IMR-90 (cell line): ENCODE results near the gene MYL4. TPM values are rescaled to one million over a fixed set of nuclear protein-coding genes. Genes with fewer than 3 reads are reported as not detected.

Experiments
- ATAC-seq: fragments of 200-7000 bp; cut with Tn5 transposase; 2 replicates; pipeline ENCODE4 v1.9.1; 2020; ENCODE audit warnings: low read depth, mild to moderate bottlenecking, moderate library complexity
- BruUV-seq: library from RNA; stranded (reverse); fragments of 400-500 nt; replicated peaks from 2 replicates; lab custom pipeline; 2021; lab: Mats Ljungman, UMichigan
- CTCF ChIA-PET: fragments of 300-600 bp; formaldehyde crosslinking; extraction: SDS; loops from one replicate; lab custom pipeline; 2021; ENCODE audit warnings: antibody characterized with exemption; lab: Yijun Ruan, JAX
- POLR2A ChIA-PET: fragments of 300-600 bp; sonication (Branson Sonifier 250); formaldehyde crosslinking; loops from one replicate; lab custom pipeline; 2022; ENCODE audit warnings: antibody characterized with exemption; ENCODE audit not compliant: unreplicated experiment; lab: Charles Lee
- DNase-seq: peaks from one replicate; pipeline ENCODE4 v3.0.0; 2013
- H2AFZ ChIP-seq: replicated peaks from 2 replicates; pipeline ENCODE3; 2013; ENCODE audit warnings: low read length, mild to moderate bottlenecking; ENCODE audit not compliant: poor library complexity
- H2AK5ac ChIP-seq: 2 replicates; pipeline ENCODE4 v1.6.1; 2013; ENCODE audit warnings: low read depth, low read length, inconsistent platforms
- H2AK9ac ChIP-seq: replicated peaks from 2 replicates; pipeline ENCODE3; 2013; ENCODE audit warnings: mild to moderate bottlenecking, low read depth, low read length, moderate library complexity; ENCODE audit not compliant: poor library complexity
- H2BK120ac ChIP-seq: 2 replicates; pipeline ENCODE4 v1.6.1; 2013; ENCODE audit warnings: low read depth, low read length, inconsistent platforms
- H2BK15ac ChIP-seq: 3 replicates; pipeline ENCODE4 v1.6.1; 2013; ENCODE audit warnings: low read depth, low read length, inconsistent platforms
- H2BK20ac ChIP-seq: 2 replicates; pipeline ENCODE4 v1.6.1; 2013; ENCODE audit warnings: low read depth, mild to moderate bottlenecking, inconsistent platforms, low read length, moderate library complexity
- H2BK5ac ChIP-seq: 2 replicates; pipeline ENCODE4 v1.6.1; 2013; ENCODE audit warnings: mild to moderate bottlenecking, low read depth, low read length, inconsistent platforms; ENCODE audit not compliant: poor library complexity, severe bottlenecking
- H3K14ac ChIP-seq: replicated peaks from 2 replicates; pipeline ENCODE4 v1.6.1; 2013; ENCODE audit warnings: low read depth, low read length, inconsistent platforms
- H3K18ac ChIP-seq: 2 replicates; pipeline ENCODE4 v1.6.1; 2013; ENCODE audit warnings: low read depth, low read length, control low read depth
- H3K23ac ChIP-seq: 2 replicates; pipeline ENCODE4 v1.6.1; 2013; ENCODE audit warnings: low read depth, low read length, inconsistent platforms
- H3K27ac ChIP-seq: 2 replicates; pipeline ENCODE4 v1.5.1; 2013; ENCODE audit warnings: mild to moderate bottlenecking, control low read depth, low read length; ENCODE audit not compliant: insufficient read depth
- H3K27me3 ChIP-seq: 2 replicates; pipeline ENCODE4 v1.6.1; 2013; ENCODE audit warnings: low read length; ENCODE audit not compliant: control insufficient read depth, insufficient read depth
- H3K36me3 ChIP-seq: 2 replicates; pipeline ENCODE4 v1.6.1; 2013; ENCODE audit warnings: low read length, mixed read lengths; ENCODE audit not compliant: control insufficient read depth, insufficient read depth
- H3K4ac ChIP-seq: 2 replicates; pipeline ENCODE4 v1.6.1; 2013; ENCODE audit warnings: low read depth, low read length, inconsistent platforms
- H3K4me1 ChIP-seq: 2 replicates; pipeline ENCODE4 v1.6.1; 2013; ENCODE audit warnings: low read length, mixed read lengths; ENCODE audit not compliant: control insufficient read depth, insufficient read depth
- H3K4me2 ChIP-seq: 2 replicates; pipeline ENCODE4 v1.6.1; 2013; ENCODE audit warnings: low read depth, mild to moderate bottlenecking, control low read depth, low read length, moderate library complexity
- H3K4me3 ChIP-seq: 2 replicates; pipeline ENCODE4 v1.5.1; 2013; ENCODE audit warnings: low read depth, mild to moderate bottlenecking, control low read depth, low read length, moderate library complexity; ENCODE audit not compliant: insufficient read depth
- H3K56ac ChIP-seq: 2 replicates; pipeline ENCODE4 v1.6.1; 2013; ENCODE audit warnings: low read length, inconsistent platforms; ENCODE audit not compliant: insufficient read depth; ENCODE audit errors: extremely low read depth
- H3K79me1 ChIP-seq, 2 experiments: 2 replicates each; pipeline ENCODE4 v1.6.1; 2013; ENCODE audit warnings: low read length in 2 of 2, inconsistent platforms in 1 of 2, low read depth in 1 of 2
- H3K9ac ChIP-seq: 2 replicates; pipeline ENCODE4 v1.6.1; 2013; ENCODE audit warnings: low read depth, low read length, control low read depth
- H3K9me1 ChIP-seq: 2 replicates; pipeline ENCODE4 v1.6.1; 2013; ENCODE audit warnings: low read length, inconsistent platforms; ENCODE audit not compliant: insufficient read depth
- H3K9me3 ChIP-seq: 2 replicates; pipeline ENCODE4 v1.6.1; 2013; ENCODE audit warnings: low read length; ENCODE audit not compliant: control insufficient read depth, insufficient read depth
- H4K20me1 ChIP-seq: 2 replicates; pipeline ENCODE4 v1.6.1; 2013; ENCODE audit warnings: low read length, inconsistent platforms; ENCODE audit not compliant: insufficient read depth
- H4K5ac ChIP-seq: 2 replicates; pipeline ENCODE4 v1.6.1; 2013; ENCODE audit warnings: mild to moderate bottlenecking, low read depth, low read length, control low read depth
- H4K8ac ChIP-seq, 2 experiments: 2 replicates each; pipeline ENCODE4 v1.6.1; 2013; ENCODE audit warnings: low read depth in 2 of 2, low read length in 2 of 2, control low read depth in 1 of 2, inconsistent platforms in 1 of 2
- H4K91ac ChIP-seq: 2 replicates; pipeline ENCODE4 v1.6.1; 2013; ENCODE audit warnings: low read depth, low read length, inconsistent platforms; ENCODE audit not compliant: insufficient read depth
- CEBPB ChIP-seq: IDR thresholded peaks from 2 replicates; pipeline ENCODE4 v1.6.1; 2012; ENCODE audit warnings: low read depth, low read length, improper control_type of control experiment
- CHD1 ChIP-seq: IDR thresholded peaks from 2 replicates; pipeline ENCODE4 v1.6.1; 2012; ENCODE audit warnings: low read depth, low read length, improper control_type of control experiment
- MAZ ChIP-seq: IDR thresholded peaks from 2 replicates; pipeline ENCODE4 v1.6.1; 2012; ENCODE audit warnings: low read depth, mild to moderate bottlenecking, low read length, improper control_type of control experiment, moderate library complexity, borderline replicate concordance
- NFE2L2 ChIP-seq: fragments of 150-350 bp; IDR thresholded peaks from 2 replicates; pipeline ENCODE4 v1.6.1; 2016; ENCODE audit warnings: low read depth, mild to moderate bottlenecking, low read length
- POLR2A ChIP-seq: IDR thresholded peaks from 2 replicates; pipeline ENCODE4 v1.6.1; 2012; ENCODE audit warnings: mild to moderate bottlenecking, low read depth, low read length
- RAD21 ChIP-seq: IDR thresholded peaks from 2 replicates; pipeline ENCODE4 v1.6.1; 2012; ENCODE audit warnings: low read length, improper control_type of control experiment
- RCOR1 ChIP-seq: IDR thresholded peaks from 2 replicates; pipeline ENCODE4 v1.6.1; 2012; ENCODE audit warnings: mild to moderate bottlenecking, low read length, improper control_type of control experiment; ENCODE audit not compliant: insufficient replicate concordance
- WGBS, 2 experiments: methylation state at CpG; one replicate each; pipeline versions ENCODE4 v1.1.5 to v1.1.7; 2013; ENCODE audit warnings: missing lambda C conversion rate in 2 of 2; ENCODE audit not compliant: insufficient read length in 1 of 2; ENCODE audit errors: extremely low coverage in 2 of 2; 5-methylcytosine and 5-hydroxymethylcytosine counted together
- dilution Hi-C: fragments of 300-500 bp; cut with HindIII; formaldehyde crosslinking; loops from one replicate; pipeline ENCODE4 v1.14.3; 2018; ENCODE audit warnings: low sequenced_read_pairs; ENCODE audit not compliant: unreplicated experiment
- in situ Hi-C: fragments of 300-500 bp; cut with MboI; formaldehyde crosslinking; loops from 3 replicates; pipeline ENCODE4 v1.14.3; 2019; ENCODE audit warnings: low sequenced_read_pairs, inconsistent platforms, mixed read lengths
- intact Hi-C: fragments of 100-400 bp; cut with micrococcal nuclease; formaldehyde crosslinking; loops from 2 replicates; pipeline ENCODE4 v1.10.0; 2022
- polyA plus RNA-seq, 3 experiments: library from polyadenylated mRNA; depleted of rRNA; stranded (reverse); fragments of >200 nt; gene quantifications; 2 replicates each; pipeline ENCODE4 v1.2.3, GENCODE V29; 2012; ENCODE audit warnings: low replicate concordance in 1 of 3
- total RNA-seq: library from RNA; depleted of rRNA; stranded (reverse); fragments of >200 nt; gene quantifications from 2 replicates; pipeline ENCODE4 v1.2.3, GENCODE V29; 2012
- TF ChIP-seq, protein P1 (sequence below): fragments of 150-350 bp; IDR thresholded peaks from 2 replicates; pipeline ENCODE4 v1.6.1; 2016; ENCODE audit warnings: low read depth, mild to moderate bottlenecking, low read length, moderate library complexity, borderline replicate concordance
- TF ChIP-seq, protein P2 (sequence below): conservative IDR thresholded peaks from 2 replicates; pipeline ENCODE4 v1.5.1; 2012; ENCODE audit warnings: mild to moderate bottlenecking, low read depth, low read length, improper control_type of control experiment

MYL4 gene
- total and polyA plus RNA-seq, 2 of the 4 experiments (the other 2 are of a cell fraction) = not detected

DNA sequence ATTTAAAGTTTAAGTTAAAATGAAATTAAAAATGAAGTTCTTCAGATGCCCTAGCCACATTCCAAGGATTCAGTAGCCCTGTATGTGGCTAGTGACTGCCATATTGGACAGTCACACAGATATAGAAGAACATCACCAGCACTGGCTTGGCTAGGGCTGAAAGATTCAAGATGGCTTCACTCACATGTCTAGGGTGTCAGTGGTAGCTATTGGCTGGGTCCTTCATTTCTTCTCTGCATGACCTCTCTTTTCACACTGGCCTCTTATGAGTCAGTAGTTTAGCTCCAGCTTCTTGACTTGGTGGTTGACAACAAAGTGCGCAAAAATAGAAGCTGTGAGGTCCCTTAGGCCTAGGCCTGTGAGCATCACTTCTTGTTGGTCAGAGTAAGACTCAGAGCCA, 18.4 kb upstream of the MYL4 start:
- peaks cover 25% of the 10 kb centered on the region for H4K20me1 ChIP-seq
- H3K9ac ChIP-seq = no peak overlapping the region

More for the DNA sequence above, 18.4 kb upstream of the MYL4 start:
- intact Hi-C loops (no loop called here), in situ Hi-C loops (no loop called here), dilution Hi-C loops (no loop called here)
- WGBS, 2 experiments = no CpG with 5 or more reads among the region's 1 CpG
- Histone ChIP-seq H2BK120ac (no peak overlapping the region), H3K4me2 (no peak overlapping the region), H4K5ac (no peak overlapping the region), H2AFZ (no peak overlapping the region), H3K27me3 (no peaks in the 10 kb centered on the region), H3K4me1 (no peaks in the 10 kb centered on the region), H2BK5ac (no peak overlapping the region), H2AK9ac (no peak overlapping the region), H3K4me3 (no peak overlapping the region), H3K9me1 (no peaks in the 10 kb centered on the region), H3K18ac (no peak overlapping the region), H3K27ac (no peak overlapping the region), H4K8ac (no peak overlapping the region), H2BK20ac (no peak overlapping the region), H3K9me3 (no peaks in the 10 kb centered on the region), H3K56ac (no peak overlapping the region), H2AK5ac (no peak overlapping the region), H3K36me3 (no peaks in the 10 kb centered on the region), H3K14ac (no peak overlapping the region), H3K23ac (no peak overlapping the region), H3K79me1 (peaks cover 0 to 12% of the 10 kb centered on the region in 2 experiments; a peak in 2 of 4 replicates), H2BK15ac (no peak overlapping the region), H3K4ac (no peak overlapping the region), H4K91ac (no peak overlapping the region)
- CTCF ChIA-PET = no interaction called here
- ATAC-seq (no peak), DNase-seq (no peak)
- BruUV-seq = no TSS peak
- TF ChIP-seq POLR2A (no peak), RCOR1 (no peak), RAD21 (no peak), NFE2L2 (no peak), MAZ (no peak), CHD1 (no peak), CEBPB (no peak)
- TF ChIP-seq, protein P1, sequence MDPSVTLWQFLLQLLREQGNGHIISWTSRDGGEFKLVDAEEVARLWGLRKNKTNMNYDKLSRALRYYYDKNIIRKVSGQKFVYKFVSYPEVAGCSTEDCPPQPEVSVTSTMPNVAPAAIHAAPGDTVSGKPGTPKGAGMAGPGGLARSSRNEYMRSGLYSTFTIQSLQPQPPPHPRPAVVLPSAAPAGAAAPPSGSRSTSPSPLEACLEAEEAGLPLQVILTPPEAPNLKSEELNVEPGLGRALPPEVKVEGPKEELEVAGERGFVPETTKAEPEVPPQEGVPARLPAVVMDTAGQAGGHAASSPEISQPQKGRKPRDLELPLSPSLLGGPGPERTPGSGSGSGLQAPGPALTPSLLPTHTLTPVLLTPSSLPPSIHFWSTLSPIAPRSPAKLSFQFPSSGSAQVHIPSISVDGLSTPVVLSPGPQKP = no peak
- TF ChIP-seq, protein P2, sequence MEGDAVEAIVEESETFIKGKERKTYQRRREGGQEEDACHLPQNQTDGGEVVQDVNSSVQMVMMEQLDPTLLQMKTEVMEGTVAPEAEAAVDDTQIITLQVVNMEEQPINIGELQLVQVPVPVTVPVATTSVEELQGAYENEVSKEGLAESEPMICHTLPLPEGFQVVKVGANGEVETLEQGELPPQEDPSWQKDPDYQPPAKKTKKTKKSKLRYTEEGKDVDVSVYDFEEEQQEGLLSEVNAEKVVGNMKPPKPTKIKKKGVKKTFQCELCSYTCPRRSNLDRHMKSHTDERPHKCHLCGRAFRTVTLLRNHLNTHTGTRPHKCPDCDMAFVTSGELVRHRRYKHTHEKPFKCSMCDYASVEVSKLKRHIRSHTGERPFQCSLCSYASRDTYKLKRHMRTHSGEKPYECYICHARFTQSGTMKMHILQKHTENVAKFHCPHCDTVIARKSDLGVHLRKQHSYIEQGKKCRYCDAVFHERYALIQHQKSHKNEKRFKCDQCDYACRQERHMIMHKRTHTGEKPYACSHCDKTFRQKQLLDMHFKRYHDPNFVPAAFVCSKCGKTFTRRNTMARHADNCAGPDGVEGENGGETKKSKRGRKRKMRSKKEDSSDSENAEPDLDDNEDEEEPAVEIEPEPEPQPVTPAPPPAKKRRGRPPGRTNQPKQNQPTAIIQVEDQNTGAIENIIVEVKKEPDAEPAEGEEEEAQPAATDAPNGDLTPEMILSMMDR = no peak
- POLR2A ChIA-PET = no interaction called here
